Frontal cortex (tissue), 4 donors: ENCODE data around the gene SDHA. TPM values are rescaled to one million over a fixed set of nuclear protein-coding genes. Genes with fewer than 3 reads are reported as not detected.
"Not testable (repeated sequence)": the region's sequence is repeated elsewhere in the genome, so short reads cannot be mapped to it uniquely, and the experiment has no call there.

Experiments
- DNase-seq, 2 donors: peaks; one replicate each; pipeline ENCODE4 v3.0.0; 2012; ENCODE audit warnings: low spot score in 2 of 2
- FAIRE-seq: peaks from 2 replicates; lab custom pipeline; 2012; peaks lifted over from hg19 to GRCh38; lab: Jason Lieb, UNC
- total RNA-seq: library from RNA; depleted of rRNA; stranded (reverse); fragments of >200 nt; gene quantifications from one replicate; pipeline ENCODE4 v1.2.3, GENCODE V29; 2014
- donor health status: control.
- donor health status: control.
- donor health status: control.

SDHA gene
- total RNA-seq, 1 donor from 2014 or later = 68.1 TPM

- FAIRE-seq (no peak), DNase-seq (no peak)
Observed at GRCh38 chr5:195401-196160, 22.5 kb upstream of the SDHA start.

- no peak for FAIRE-seq
- DNase-seq = no peak
Observed at GRCh38 chr5:196350-196749, 21.8 kb upstream of the SDHA start.

- FAIRE-seq = not testable (repeated sequence)
Observed at GRCh38 chr5:197031-197430, 21.1 kb upstream of the SDHA start.

DNA sequence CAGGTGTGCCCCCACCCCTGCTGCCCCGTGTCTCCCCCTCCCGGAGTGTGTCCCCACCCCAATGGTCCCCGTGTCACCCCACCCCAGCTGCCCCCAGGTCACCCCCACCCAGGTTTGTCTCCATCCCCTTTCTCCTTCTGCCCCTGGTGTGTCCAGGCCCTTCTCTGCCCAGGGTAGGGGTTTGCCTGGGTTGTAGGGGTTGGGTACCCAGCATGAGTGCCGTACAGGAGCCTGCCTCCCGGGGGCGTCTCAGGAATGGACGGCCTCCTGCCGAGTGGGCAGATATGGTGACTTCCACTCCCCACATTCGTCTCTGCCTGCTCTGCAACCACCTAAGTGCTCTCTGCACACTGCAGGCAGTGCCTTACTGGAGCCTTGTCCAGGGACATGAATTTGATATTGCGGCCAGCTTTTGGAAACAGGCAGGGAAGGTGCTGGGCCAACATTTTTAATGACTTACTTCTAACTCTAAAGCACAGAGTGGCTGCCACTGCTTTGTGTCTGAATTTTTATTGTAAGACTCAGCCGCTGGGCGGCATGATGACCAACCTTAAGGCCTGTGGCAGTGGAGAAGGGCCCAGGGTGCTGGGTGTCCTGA is 20.1 kb upstream of the SDHA start:
- FAIRE-seq = no peak

More at GRCh38 chr5:197031-197430, 21.1 kb upstream of the SDHA start:
- DNase-seq = not testable (repeated sequence)

DNA sequence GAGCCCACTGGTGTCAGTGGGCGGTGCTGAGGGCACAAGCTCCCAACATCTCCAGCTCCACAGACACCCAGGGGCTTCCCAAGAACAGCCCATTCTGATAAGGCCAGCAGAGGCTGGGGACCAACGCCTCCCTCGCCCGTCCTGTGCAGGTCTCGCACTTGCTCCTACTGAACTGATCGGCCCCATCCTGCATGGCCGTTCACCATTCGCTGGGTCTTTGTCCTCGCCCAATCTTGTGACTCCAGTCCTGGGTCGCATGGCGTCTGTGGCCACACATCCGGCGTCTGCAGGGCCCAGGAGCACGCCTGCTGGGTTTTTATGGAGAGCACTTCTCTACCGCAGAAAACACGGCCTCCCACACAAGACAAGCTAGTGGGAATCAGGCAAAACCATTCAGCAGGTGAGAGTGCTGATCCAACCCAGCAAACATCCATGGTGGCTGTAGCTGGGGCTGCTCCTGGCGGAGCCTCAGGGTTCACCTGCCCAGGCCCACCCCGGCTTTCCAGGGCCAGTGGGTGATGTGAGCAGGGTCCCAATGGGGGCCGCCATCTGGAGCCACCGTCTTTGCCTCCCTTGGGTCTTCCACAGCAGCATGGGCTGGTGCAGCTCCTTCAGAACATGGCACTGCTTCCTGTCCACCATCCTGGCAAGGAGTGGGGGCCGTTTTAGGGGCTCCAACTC is 19.5 kb upstream of the SDHA start:
- no peak for DNase-seq
- no peak for FAIRE-seq

More for the DNA sequence above, 20.1 kb upstream of the SDHA start:
- no peak for DNase-seq

- no peak for FAIRE-seq
- no peak for DNase-seq
Observed at GRCh38 chr5:199197-199949, 18.7 kb upstream of the SDHA start.

DNA sequence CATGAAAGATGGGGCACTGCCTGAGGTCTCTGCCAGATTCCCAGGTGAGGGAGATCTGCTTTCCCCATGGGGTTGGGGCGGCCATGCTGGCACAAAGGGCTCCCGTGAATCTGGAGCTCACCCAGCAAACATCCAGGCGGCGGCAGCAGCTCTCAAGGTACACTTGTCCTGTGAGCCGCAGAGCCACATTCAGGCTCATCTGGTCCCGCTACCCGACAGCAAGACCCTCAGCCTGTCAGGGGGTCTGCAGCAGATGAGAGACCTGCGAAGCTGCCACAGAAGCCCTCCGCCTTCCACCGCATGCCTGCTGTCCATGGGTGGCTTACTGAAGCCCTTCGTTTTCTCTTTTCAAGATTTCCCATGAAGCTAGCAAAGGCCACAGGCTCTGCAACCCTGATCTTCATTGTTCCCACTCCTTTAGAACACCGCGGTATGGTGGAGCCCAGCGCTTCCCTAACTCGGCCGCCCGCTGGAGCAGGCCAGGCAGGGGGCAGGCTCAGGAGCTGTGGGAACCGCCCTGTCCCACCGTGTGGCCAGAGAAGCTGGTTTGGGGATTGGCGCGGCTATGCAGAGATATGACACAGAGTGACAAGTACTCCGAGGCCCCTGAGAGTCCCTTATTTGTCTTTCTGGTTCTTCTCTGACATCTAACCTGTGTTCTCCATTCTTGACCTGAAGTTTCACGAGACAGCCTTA is 18.0 kb upstream of the SDHA start:
- no peak for FAIRE-seq
- no peak for DNase-seq

DNA sequence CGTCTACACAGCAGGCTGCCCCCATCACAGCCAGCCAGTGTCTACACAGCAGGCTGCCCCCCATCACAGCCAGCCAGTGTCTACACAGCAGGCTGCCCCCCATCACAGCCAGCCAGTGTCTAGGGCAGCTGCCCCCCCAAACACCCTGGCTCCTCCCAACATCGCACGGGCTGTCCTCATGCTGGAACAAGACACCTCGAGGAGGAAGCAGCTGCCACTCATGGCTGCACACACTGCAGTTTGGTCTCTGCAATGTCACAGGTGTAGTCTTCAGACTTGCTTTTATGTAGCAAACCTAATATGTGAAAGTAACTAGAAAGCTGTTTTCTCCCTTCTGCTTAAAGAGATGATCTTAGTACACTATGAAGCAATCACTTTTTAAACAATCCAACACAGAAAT is 17.1 kb upstream of the SDHA start:
- DNase-seq = no peak

DNA sequence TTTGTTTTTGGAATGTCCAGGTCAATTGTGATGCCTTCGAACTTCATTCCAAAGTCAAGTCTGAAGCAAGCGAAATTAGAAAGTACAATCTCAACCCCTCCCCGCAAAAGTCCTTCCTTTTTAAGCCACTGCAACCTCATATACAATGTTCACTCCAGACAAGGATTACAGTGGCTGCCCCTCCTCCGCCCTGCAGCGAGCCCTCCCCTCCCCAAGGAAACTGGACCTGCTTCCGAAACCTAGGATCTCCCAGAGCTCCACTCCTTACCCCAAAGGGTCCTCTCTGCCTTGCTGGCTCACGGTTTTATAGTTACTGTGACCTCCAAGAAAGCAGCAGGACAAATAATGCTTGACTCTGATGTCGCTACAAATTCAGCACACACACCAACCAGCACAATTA is 16.4 kb upstream of the SDHA start:
- DNase-seq (no peak), FAIRE-seq (no peak)

More for the DNA sequence above, 17.1 kb upstream of the SDHA start:
- no peak for FAIRE-seq

DNA sequence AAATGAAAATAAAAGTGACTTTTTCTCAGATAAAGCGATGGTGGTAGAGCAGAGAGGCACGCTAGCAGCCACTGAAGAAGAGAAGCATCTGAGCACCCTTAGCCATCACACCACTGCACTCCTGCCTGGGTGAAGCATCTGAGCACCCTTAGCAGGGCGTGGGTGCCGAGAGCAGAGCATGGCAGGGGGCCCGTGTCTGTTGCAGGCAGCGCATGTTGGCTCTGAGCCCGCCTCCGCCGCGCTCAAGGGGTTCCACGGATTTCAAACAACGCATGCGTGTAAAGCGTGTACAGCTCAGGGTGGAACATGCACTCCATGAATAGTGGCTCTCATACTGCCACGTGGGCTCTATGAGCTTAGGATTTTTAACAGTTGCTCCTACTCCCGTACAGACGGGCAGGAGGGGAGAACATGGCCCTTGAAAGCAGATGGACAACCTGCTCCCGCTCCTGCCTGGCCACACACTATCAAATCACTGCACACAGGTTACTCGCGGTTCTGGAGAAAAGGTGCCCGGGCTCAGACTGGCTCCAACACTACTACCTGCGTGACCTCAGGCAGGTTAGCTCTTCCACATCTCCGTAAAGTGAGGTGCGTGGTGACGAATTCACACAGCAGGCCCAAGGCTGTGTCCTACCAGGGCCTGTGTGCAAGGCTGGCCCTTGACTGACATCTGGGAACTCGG is 14.7 kb upstream of the SDHA start:
- no peak for FAIRE-seq
- no peak for DNase-seq

- FAIRE-seq = no peak
- no peak for DNase-seq
Observed at GRCh38 chr5:204001-204400, 14.1 kb upstream of the SDHA start.

- FAIRE-seq = no peak
Observed at GRCh38 chr5:204462-204861, 13.7 kb upstream of the SDHA start.

GRCh38 chr5:204966-205670 is 13.0 kb upstream of the SDHA start:
- no peak for FAIRE-seq
- DNase-seq = peak in 1 of 2 donors; percentile 5

More at GRCh38 chr5:204462-204861, 13.7 kb upstream of the SDHA start:
- no peak for DNase-seq

- peak in 1 of 2 donors; percentile 30 for DNase-seq
- FAIRE-seq = no peak
Observed at GRCh38 chr5:206406-206805, 11.7 kb upstream of the SDHA start.

- DNase-seq = peak; percentile 5 to 17
- FAIRE-seq = no peak
Observed at GRCh38 chr5:206927-207536, 11.1 kb upstream of the SDHA start.

DNA sequence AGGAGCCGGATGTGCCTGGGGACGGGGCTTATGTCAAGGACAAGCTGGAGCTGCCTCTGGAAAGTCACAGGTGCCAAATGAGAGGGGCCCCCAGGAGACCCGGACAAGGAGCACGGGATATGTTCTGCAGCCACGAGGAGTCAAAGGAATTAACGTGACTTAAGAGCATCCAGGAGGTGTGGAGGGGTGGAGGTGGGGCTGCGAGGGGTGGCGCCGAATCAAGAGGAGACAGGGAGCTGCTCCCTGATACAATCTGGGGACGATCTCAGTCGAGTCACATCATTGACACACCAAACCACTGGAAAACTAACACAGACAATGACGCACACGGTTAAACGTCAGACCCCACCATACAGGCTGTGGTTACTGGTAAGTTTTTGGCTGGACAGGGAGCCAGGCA is 10.5 kb upstream of the SDHA start:
- DNase-seq = peak in 1 of 2 donors; percentile 8
- no peak for FAIRE-seq

- DNase-seq (peak in 1 of 2 donors; percentile 7), FAIRE-seq (no peak)
Observed at GRCh38 chr5:208449-209114, 9.5 kb upstream of the SDHA start.
